ENCODE measurements around the gene MAPK11.

The MAPK11 gene

GRCh38 chr22:50226063-50226874 lies 43.9 kb downstream of the MAPK11 start:
- DNase-seq (ENCODE audit: low read depth, low spot score): no peak

- no peak for DNase-seq (ENCODE audit: low read depth, low spot score)
These were observed 44.8 kb downstream of the MAPK11 start for GRCh38 chr22:50225200-50225969.

DNA sequence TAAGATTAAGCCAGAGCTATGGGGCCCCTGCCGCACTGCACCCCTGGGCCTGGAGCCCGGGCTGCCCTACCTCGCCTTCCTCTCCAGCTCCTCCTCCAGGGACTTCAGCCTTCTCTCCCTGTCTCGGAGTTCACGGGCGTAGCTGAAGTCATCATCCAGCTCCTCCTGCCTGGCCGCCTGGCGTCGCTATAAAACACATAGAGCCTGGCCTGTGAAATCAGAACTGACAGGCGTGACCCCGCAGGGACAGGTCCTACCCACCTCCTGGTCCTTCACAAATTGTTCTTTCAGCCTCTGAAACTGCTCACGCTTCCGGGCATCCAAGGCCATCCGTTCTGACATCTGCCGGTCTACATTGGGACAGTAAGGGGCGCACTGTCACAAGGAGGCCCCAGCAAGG lies 46.1 kb downstream of the MAPK11 start:
- DNase-seq (ENCODE audit: low read depth, low spot score): no peak

DNA sequence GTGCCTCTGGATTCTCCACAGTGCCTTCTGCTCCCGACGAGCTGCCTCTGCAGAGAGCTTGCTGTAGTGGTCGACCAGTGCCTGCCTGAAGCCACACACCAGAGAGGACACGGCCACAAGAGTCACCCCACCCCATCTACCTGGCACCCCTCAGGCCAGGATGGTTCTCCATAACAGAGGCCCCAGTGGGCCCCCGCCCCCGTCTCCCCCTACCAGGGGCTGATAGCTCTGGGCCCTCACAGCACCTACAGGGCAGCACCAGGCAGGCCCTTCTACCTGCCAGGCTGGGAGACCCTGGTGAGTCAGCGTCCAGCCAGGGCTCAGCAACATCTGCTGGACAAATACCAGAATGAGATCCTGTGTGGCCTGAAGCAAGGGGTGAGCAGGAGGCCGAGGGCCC lies 47.7 kb downstream of the MAPK11 start:
- DNase-seq (ENCODE audit: low read depth, low spot score): no peak

GRCh38 chr22:50221410-50222300 lies 48.5 kb downstream of the MAPK11 start:
- DNase-seq (ENCODE audit: low read depth, low spot score): no peak

DNA sequence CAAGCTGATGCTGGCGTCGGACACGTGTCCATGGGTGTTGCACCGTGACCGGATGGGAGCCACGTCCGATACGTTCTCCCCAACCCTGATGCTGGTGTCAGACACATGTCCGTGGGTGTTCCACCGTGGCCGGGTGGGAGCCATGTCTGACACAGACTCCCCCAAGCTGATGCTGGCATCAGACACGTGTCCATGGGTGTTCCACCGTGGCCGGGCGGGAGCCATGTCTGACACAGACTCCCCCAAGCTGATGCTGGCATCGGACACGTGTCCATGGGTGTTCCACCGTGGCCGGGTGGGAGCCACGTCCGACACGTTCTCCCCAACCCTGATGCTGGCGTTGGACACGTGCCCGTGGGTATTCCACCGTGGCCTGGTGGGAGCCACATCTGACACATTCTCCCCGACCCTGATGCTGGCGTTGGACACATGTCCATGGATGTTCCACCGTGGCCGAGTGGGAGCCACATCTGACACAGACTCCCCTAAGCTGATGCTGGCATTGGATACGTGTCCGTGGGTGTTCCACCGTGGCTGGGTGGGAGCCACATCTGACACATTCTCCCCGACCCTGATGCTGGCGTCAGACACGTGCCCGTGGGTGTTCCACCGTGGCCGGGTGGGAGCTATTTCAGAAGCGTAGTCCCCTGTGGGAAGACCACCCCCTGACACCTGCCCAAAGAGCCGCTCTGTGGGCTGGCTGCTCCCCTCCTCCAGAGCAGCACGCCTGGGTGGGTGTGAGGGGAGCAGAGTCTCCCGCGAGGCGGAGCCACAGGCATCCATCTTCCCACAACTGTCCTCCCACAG lies 49.4 kb downstream of the MAPK11 start:
- DNase-seq (ENCODE audit: low read depth, low spot score): no peak

GRCh38 chr22:50219800-50220602 lies 50.2 kb downstream of the MAPK11 start:
- DNase-seq (ENCODE audit: low read depth, low spot score): no peak

DNA sequence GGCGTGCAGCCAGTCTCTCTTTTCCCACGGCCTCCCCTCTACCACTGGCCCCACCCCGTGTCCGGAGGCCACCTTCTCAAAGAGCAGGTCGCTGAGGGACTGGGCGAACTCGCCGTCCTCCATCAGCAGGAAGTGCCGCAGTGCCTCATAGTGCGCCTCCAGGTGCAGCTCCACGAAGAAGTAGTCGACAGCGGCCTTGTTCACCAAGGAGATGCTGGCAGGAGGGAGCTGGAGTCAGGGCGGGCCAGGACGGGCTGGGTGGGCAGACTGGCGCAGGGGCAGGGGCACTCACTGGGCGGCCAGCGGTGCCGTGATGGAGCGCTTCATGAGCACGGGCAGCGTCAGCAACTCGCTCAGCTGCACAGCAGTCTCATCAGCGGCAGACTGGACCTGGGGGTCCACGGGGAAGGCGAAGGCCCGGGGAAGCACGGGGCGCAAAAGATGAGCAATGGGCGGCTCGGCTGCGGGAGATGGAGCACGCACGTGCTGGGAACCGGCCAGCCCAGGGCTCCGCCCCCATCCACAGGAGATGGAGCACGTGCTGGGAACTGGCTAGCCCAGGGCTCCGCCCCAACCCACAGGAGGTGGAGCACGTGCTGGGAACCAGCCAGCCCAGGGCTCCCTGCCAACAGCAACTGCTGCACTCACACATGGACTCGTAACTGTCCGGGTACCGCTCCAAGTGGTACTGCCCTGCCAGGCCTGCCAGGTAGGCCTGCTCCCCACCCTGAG lies 51.0 kb downstream of the MAPK11 start:
- peak; percentile 89 for DNase-seq (ENCODE audit: low read depth, low spot score)

- DNase-seq (ENCODE audit: low read depth, low spot score): no peak
These were observed 51.8 kb downstream of the MAPK11 start for GRCh38 chr22:50218153-50218995.

GRCh38 chr22:50217543-50218152 lies 52.5 kb downstream of the MAPK11 start:
- DNase-seq (ENCODE audit: low read depth, low spot score): no peak

DNA sequence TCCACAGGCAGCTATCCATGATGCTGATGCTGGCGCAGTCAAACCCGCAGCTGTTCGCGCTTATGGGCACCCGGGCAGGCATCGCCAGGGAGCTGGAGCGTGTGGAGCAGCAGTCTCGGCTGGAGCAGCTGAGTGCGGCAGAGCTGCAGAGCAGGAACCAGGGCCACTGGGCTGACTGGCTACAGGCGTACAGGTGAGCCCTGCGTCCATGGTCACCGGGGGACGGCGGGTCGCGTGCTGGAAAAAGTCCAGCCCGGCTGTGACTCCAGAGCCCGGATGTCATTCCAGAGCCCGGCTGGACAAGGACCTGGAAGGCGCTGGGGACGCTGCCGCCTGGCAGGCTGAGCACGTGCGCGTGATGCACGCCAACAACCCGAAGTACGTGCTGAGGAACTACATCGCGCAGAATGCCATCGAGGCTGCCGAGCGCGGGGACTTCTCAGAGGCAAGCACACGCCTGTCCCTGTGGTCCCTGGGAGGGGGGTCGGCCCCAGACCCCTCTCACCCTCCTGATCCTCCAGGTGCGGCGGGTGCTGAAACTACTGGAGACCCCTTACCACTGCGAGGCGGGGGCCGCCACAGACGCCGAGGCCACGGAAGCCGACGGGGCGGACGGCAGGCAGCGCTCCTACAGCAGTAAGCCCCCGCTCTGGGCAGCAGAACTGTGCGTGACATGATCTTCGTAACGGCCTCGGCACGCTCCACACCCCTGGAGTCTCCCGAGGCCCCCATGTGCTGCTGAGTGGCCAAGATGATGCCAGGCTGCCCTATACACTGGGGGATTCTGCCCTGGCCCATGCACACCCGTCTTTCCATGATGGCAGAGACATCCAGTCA lies 53.3 kb downstream of the MAPK11 start:
- DNase-seq (ENCODE audit: low read depth, low spot score): no peak

DNA sequence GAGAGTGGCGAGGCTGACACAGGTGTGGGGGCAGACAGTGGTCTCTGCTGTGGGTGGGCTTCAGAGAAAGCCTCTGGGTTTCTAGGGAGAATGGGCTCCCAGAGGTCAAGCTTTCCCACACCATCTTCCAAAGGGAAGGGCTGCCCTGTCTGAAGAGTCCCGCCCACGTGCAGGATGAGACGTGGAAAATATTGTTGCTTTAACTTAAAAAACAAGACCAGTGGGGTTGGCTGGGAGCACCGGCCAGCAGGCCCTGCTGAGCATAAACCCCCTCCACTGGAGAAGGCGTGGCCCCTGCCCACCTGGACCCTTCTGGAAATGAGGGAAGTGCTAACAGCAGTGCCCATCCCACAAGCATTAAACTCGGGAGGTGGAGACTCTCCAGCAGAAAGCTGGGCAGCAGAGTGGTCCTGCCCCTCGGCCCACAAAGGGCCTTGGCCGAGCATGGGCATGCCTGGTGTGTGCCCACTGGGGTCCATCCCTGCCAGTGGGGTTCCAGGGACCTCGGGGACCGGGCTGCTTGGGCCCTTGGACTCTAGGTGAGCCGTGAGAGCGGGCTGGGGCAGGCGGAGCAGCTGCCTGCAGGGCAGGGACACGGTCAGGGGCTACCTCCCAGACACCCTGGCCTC lies 54.0 kb downstream of the MAPK11 start:
- DNase-seq (ENCODE audit: low read depth, low spot score): no peak

DNA sequence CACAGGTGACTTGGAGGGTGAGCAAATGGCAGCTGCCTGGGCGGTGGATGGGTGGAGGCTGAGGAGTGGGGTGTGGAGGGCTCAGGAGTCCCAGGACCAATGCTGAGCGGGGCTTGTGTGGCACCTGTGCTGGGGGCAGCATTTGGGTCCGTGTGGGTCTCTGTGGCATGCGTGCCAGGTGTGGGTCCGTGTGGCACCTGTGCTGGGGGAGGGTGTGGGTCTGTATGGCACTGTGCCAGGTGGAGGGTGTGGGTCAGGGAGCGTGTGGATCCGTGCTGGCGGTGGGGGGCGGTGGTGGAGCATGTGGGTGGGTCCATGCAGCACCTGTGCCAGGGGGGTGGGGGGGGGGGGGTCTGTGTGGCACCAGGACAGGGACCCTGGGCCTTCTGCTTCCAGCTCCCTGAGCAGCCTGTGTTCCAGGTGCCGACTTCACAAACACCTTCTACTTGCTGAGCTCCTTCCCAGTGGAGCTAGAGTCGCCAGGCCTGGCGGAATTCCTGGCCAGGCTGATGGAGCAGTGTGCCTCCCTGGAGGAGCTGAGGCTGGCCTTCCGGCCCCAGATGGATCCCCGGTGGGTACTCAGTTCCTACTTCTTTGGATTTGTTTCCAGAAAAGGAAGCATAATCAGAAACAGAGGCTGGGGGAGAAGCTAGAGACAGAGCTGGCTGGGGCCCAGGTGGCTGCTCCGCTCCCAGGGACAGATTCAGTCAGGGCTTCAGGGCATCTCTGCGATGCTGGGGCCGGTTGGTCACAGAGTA lies 54.7 kb downstream of the MAPK11 start:
- DNase-seq (ENCODE audit: low read depth, low spot score): no peak

Measured in astrocyte of the hippocampus (primary cell).